ENCODE measurements around the gene OXA1L. TPM values are rescaled to one million over a fixed set of nuclear protein-coding genes. Genes with fewer than 3 reads are reported as not detected.

Gene OXA1L
- total RNA-seq, 1 experiment from 2014 or later: 146 TPM

DNA sequence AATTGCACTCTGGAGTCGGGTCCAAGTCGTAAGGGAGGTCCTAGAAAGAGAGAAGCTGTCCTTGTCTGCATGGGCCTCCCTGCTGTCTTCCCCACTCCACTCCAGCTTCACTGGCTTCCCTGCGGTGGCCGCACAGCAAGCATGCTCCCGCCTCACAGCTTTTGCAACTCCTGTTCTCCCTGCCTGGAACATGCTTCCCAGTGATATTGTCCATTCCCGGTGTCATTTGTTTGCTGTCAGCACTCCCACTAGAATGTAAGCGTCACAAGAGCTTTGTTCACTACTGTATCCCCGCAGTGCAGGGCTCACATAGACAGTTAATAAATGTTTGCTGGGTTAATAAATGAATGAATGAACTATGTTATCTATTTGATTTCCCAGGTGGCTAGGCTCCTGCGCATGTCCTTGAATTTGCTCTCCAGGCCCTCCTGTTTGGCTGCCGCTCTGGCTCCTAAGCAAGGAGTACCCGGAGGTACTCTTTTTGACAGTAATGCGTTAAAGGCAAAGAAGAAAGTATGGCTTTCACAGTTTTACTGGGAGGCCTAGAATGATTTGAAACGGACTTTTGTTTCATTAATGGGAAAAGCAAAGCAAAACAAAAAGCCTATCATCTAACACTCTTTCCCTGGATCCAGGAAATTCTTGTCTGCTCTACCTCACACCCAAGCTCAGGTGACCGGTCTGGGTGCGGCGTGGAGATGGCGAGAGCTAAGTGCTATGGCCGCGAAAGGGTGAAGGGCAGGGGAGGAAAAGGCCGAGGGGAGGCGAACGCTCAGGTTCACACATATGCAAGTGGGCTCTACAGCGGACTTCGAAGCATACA lies 54.9 kb downstream of the OXA1L start:
- Histone ChIP-seq H4K20me1 (ENCODE audit: low read length) (no peaks in the 10 kb centered on the region), H3K79me2 (ENCODE audit: low read length) (no peaks in the 10 kb centered on the region), H3K27ac (ENCODE audit: low read length) (no peak overlapping the region), H3K27me3 (ENCODE audit: low read length) (no peaks in the 10 kb centered on the region), H3K36me3 (ENCODE audit: low read depth, low read length) (no peaks in the 10 kb centered on the region), H3K9me2 (replicated peaks; ENCODE audit: low read length) (no peaks in the 10 kb centered on the region), H3K9me3 (ENCODE audit: low read length) (no peaks in the 10 kb centered on the region), H3K4me1 (ENCODE audit: insufficient read depth, low read length) (peaks cover 39% of the 10 kb centered on the region), H3K4me3 (ENCODE audit: low read length) (no peak overlapping the region), H3F3A (ENCODE audit: low read length, unreplicated experiment) (no peaks in the 10 kb centered on the region), H3K9ac (ENCODE audit: low read length) (no peak overlapping the region), H3K4me2 (ENCODE audit: low read length) (no peak overlapping the region), H2AFZ (ENCODE audit: low read length) (no peak overlapping the region)
- POLR2A ChIA-PET (ENCODE audit: unreplicated experiment): no interaction called here
- CTCF ChIA-PET: interaction anchor here (0.8 to 1.9 kb wide), 2 partner anchors 30 to 79 kb away, joined by 4 to 8 read pairs; no protein-coding TSS in a partner anchor
- BruUV-seq (replicated peaks): no TSS peak
- no peak for DNase-seq
- intact Hi-C loops (cut with micrococcal nuclease): loop anchor here (5.0 kb wide), 1 partner anchor 44 kb away; no protein-coding TSS in a partner anchor
- TF ChIP-seq EZH2phosphoT487 (IDR thresholded peaks at IDR 0.05; ENCODE audit: borderline replicate concordance, low read length) (no peak), EZH2 (IDR thresholded peaks at IDR 0.05; ENCODE audit: low read length, unreplicated experiment) (no peak)
- TF ChIP-seq, protein P1, sequence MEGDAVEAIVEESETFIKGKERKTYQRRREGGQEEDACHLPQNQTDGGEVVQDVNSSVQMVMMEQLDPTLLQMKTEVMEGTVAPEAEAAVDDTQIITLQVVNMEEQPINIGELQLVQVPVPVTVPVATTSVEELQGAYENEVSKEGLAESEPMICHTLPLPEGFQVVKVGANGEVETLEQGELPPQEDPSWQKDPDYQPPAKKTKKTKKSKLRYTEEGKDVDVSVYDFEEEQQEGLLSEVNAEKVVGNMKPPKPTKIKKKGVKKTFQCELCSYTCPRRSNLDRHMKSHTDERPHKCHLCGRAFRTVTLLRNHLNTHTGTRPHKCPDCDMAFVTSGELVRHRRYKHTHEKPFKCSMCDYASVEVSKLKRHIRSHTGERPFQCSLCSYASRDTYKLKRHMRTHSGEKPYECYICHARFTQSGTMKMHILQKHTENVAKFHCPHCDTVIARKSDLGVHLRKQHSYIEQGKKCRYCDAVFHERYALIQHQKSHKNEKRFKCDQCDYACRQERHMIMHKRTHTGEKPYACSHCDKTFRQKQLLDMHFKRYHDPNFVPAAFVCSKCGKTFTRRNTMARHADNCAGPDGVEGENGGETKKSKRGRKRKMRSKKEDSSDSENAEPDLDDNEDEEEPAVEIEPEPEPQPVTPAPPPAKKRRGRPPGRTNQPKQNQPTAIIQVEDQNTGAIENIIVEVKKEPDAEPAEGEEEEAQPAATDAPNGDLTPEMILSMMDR (conservative IDR thresholded peaks at IDR 0.05; ENCODE audit: low read depth, low read length): no peak
- ATAC-seq: no peak

DNA sequence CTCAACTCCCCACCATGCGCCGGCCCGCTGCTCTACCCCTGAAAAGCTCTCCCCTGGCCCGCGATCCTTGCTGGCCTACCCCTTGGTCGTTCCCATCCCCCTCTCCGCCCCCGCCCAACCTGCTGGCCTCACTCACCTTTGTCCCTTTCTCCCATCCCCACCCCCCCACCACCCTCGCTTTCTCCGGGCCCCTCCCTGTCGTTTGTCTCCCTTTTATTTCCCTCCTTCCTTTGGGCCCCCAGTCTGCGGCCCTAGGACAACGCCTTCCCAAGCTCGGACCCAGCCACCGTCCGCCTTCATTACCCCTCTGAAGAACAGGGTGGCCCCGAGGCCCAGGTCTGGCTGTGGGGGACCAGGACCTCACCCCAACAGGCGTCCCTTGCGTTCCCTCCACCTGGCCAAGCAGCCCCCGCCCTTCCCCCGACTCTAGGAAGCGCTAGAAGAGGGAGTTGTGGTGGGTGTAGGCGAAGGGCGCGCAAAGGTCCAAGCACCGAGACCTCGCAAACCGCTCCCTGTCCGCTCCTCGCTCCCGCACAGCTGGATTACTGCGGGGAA lies 55.6 kb downstream of the OXA1L start:
- no peak overlapping the region for H3K27ac ChIP-seq (ENCODE audit: low read length)
- H3K36me3 ChIP-seq (ENCODE audit: low read depth, low read length): no peaks in the 10 kb centered on the region
- ATAC-seq (no peak), DNase-seq (no peak)
- no TSS peak for BruUV-seq (replicated peaks)
- no peak overlapping the region for H3K9ac ChIP-seq (ENCODE audit: low read length)
- H3K27me3 ChIP-seq (ENCODE audit: low read length): no peaks in the 10 kb centered on the region
- peaks cover 39% of the 10 kb centered on the region for H3K4me1 ChIP-seq (ENCODE audit: insufficient read depth, low read length)
- H3K9me2 ChIP-seq (replicated peaks; ENCODE audit: low read length): no peaks in the 10 kb centered on the region
- intact Hi-C loops (cut with micrococcal nuclease): loop anchor here (5.0 kb wide), 1 partner anchor 45 kb away; no protein-coding TSS in a partner anchor
- TF ChIP-seq EZH2 (IDR thresholded peaks at IDR 0.05; ENCODE audit: low read length, unreplicated experiment) (no peak), EZH2phosphoT487 (IDR thresholded peaks at IDR 0.05; ENCODE audit: borderline replicate concordance, low read length) (no peak)
- TF ChIP-seq, protein P1 (conservative IDR thresholded peaks at IDR 0.05; ENCODE audit: low read depth, low read length): no peak
- H3F3A ChIP-seq (ENCODE audit: low read length, unreplicated experiment): no peaks in the 10 kb centered on the region
- no peaks in the 10 kb centered on the region for H4K20me1 ChIP-seq (ENCODE audit: low read length)
- H3K79me2 ChIP-seq (ENCODE audit: low read length): no peaks in the 10 kb centered on the region
- H3K9me3 ChIP-seq (ENCODE audit: low read length): no peaks in the 10 kb centered on the region
- H3K4me3 ChIP-seq (ENCODE audit: low read length): no peak overlapping the region
- peak overlapping the region; percentile 89 for H2AFZ ChIP-seq (ENCODE audit: low read length)
- peak overlapping the region; percentile 86; the same call in 1 of the 2 replicates for H3K4me2 ChIP-seq (ENCODE audit: low read length)
- POLR2A ChIA-PET (ENCODE audit: unreplicated experiment): no interaction called here
- CTCF ChIA-PET: interaction anchor here (0.8 to 1.9 kb wide), 6 partner anchors 29 to 170 kb away, joined by 3 to 37 read pairs (median 5); partner anchors contain the start of gene OXA1L

Other genes with a start within 250 kb of the OXA1L start
- gene DAD1, start 177.5 kb upstream of the OXA1L start, total RNA-seq (2014; rRNA removed): 228 and 258 TPM in 2 replicates
- 9.1 and 9.6 TPM in 2 replicates for gene ABHD4, start 168.4 kb upstream of the OXA1L start, total RNA-seq (2014; rRNA removed)
- not detected in 2 replicates for gene OR6J1, start 122.3 kb upstream of the OXA1L start, total RNA-seq (2014; rRNA removed)
- not detected in 2 replicates for gene SLC7A7, start 48.7 kb downstream of the OXA1L start, total RNA-seq (2014; rRNA removed)
- 114 and 180 TPM in 2 replicates for gene MRPL52, start 63.2 kb downstream of the OXA1L start, total RNA-seq (2014; rRNA removed)
- 80.4 and 85.0 TPM in 2 replicates for gene MMP14, start 69.9 kb downstream of the OXA1L start, total RNA-seq (2014; rRNA removed)
- 46.5 and 59.3 TPM in 2 replicates for gene LRP10, start 105.1 kb downstream of the OXA1L start, total RNA-seq (2014; rRNA removed)
- gene REM2, start 116.5 kb downstream of the OXA1L start, total RNA-seq (2014; rRNA removed): 0.18 TPM in 1 of 2 replicates, not detected in the other
- 78.9 and 94.9 TPM in 2 replicates for gene RBM23, start 152.5 kb downstream of the OXA1L start, total RNA-seq (2014; rRNA removed)
- gene PRMT5, start 162.7 kb downstream of the OXA1L start, total RNA-seq (2014; rRNA removed): 101 and 113 TPM in 2 replicates
- gene HAUS4, start 190.4 kb downstream of the OXA1L start, total RNA-seq (2014; rRNA removed): 54.5 and 56.2 TPM in 2 replicates
- 81.1 and 116 TPM in 2 replicates for gene AJUBA, start 215.9 kb downstream of the OXA1L start, total RNA-seq (2014; rRNA removed)
- gene C14orf93, start 243.5 kb downstream of the OXA1L start, total RNA-seq (2014; rRNA removed): 5.8 and 6.2 TPM in 2 replicates

Measured in PC-3 (cell line).